Fibroblast of the aortic adventitia (primary cell): ENCODE data around the gene LAMC2. TPM values are rescaled to one million over a fixed set of nuclear protein-coding genes. Genes with fewer than 3 reads are reported as not detected.

Experiments used
- DNase-seq: peaks from one replicate; pipeline ENCODE4 v3.0.0-alpha.2; 2010; ENCODE audit warnings: low read depth
- H3K4me3 ChIP-seq: 2 replicates; pipeline ENCODE4 v1.5.1; 2011; ENCODE audit warnings: low read depth, mild to moderate bottlenecking, control low read depth, low read length, moderate library complexity
- CTCF ChIP-seq: IDR thresholded peaks from 2 replicates; pipeline ENCODE4 v1.5.1; 2011; ENCODE audit warnings: mild to moderate bottlenecking, low read length, control low read depth, inconsistent platforms; ENCODE audit not compliant: insufficient read depth
- total RNA-seq: library from RNA; depleted of rRNA; stranded (reverse); fragments of >200 nt; gene quantifications from 2 replicates; pipeline ENCODE4 v1.2.3, GENCODE V29; 2012; ENCODE audit warnings: low replicate concordance

LAMC2 gene
- total RNA-seq, 1 donor = 2.8 TPM

- no peak overlapping the region for H3K4me3 ChIP-seq
- TF ChIP-seq CTCF = no peak
- no peak for DNase-seq
These were observed 37.4 kb downstream of the LAMC2 start for GRCh38 chr1:183223467-183223866.

GRCh38 chr1:183226361-183226760 lies 40.3 kb downstream of the LAMC2 start:
- no peak overlapping the region for H3K4me3 ChIP-seq
- no peak for DNase-seq
- no peak for TF ChIP-seq CTCF

GRCh38 chr1:183226963-183227362 lies 40.9 kb downstream of the LAMC2 start:
- no peak overlapping the region for H3K4me3 ChIP-seq
- TF ChIP-seq CTCF = no peak
- DNase-seq = no peak

- TF ChIP-seq CTCF = peak; percentile 85
- peak; percentile 60 for DNase-seq
- no peak overlapping the region for H3K4me3 ChIP-seq
These were observed 41.6 kb downstream of the LAMC2 start for GRCh38 chr1:183227422-183228346.

GRCh38 chr1:183228347-183229220 lies 42.5 kb downstream of the LAMC2 start:
- H3K4me3 ChIP-seq = no peak overlapping the region
- TF ChIP-seq CTCF = no peak
- DNase-seq = no peak

- no peak overlapping the region for H3K4me3 ChIP-seq
- DNase-seq = no peak
- TF ChIP-seq CTCF = no peak
These were observed 44.3 kb downstream of the LAMC2 start for GRCh38 chr1:183230413-183230812.
